CD14-positive monocyte (primary cell): ENCODE measurements around the gene SBF1. TPM values are rescaled to one million over a fixed set of nuclear protein-coding genes. Genes with fewer than 3 reads are reported as not detected.

Experiments
- DNase-seq, 3 donors: peaks; one replicate each; pipeline ENCODE4 v3.0.0-alpha.2; 2011 to 2022
- H2AFZ ChIP-seq: 2 replicates; pipeline ENCODE4 v1.6.0; 2012; ENCODE audit warnings: mild to moderate bottlenecking, low read depth, low read length, inconsistent platforms; ENCODE audit not compliant: insufficient read depth, poor library complexity, severe bottlenecking
- H3K27ac ChIP-seq, 2 donors: 1 replicate in 1 of 2; 2 replicates in 1 of 2; pipeline ENCODE4 v1.5.1; 2012 to 2013; ENCODE audit warnings: low read length in 2 of 2, control low read depth in 1 of 2, inconsistent platforms in 1 of 2, low read depth in 1 of 2, mild to moderate bottlenecking in 1 of 2
- H3K27me3 ChIP-seq, 2 donors: one replicate each; pipeline versions ENCODE4 v1.6.0 to v1.6.1; 2011 to 2013; ENCODE audit warnings: low read length in 2 of 2; ENCODE audit not compliant: control insufficient read depth in 2 of 2, insufficient read depth in 2 of 2
- H3K36me3 ChIP-seq, 2 donors: replicated peaks in 1 of 2; 1 replicate in 1 of 2; 2 replicates in 1 of 2; pipeline versions ENCODE4 v1.5.1 to v1.6.1; 2012 to 2013; ENCODE audit warnings: low read length in 2 of 2, control low read depth in 1 of 2, inconsistent platforms in 1 of 2, mild to moderate bottlenecking in 1 of 2; ENCODE audit not compliant: insufficient read depth in 2 of 2, control insufficient read depth in 1 of 2
- H3K4me1 ChIP-seq, 2 donors: 1 replicate in 1 of 2; 2 replicates in 1 of 2; pipeline versions ENCODE4 v1.5.1 to v1.6.1; 2012 to 2013; ENCODE audit warnings: low read length in 2 of 2, control low read depth in 1 of 2, inconsistent platforms in 1 of 2, mild to moderate bottlenecking in 1 of 2, moderate library complexity in 1 of 2; ENCODE audit not compliant: insufficient read depth in 2 of 2, control insufficient read depth in 1 of 2
- H3K4me2 ChIP-seq: replicated peaks from 2 replicates; pipeline ENCODE3; 2012; ENCODE audit warnings: low read length, moderate library complexity, mild to moderate bottlenecking; ENCODE audit not compliant: poor library complexity, severe bottlenecking; ENCODE audit errors: extremely low read depth
- H3K4me3 ChIP-seq, 3 experiments: fragments of 200-600 bp in 1 of 3; sonication (generic) in 1 of 3; replicated peaks in 1 of 3; 1 replicate in 2 of 3; 2 replicates in 1 of 3; pipeline ENCODE4 v1.5.1; 2011 to 2013; ENCODE audit warnings: low read length in 3 of 3, mild to moderate bottlenecking in 3 of 3, control low read depth in 2 of 3, low read depth in 2 of 3, inconsistent platforms in 1 of 3, moderate library complexity in 1 of 3
- H3K79me2 ChIP-seq: 2 replicates; pipeline ENCODE4 v1.6.0; 2012; ENCODE audit warnings: mild to moderate bottlenecking, control low read depth, inconsistent platforms, low read length, moderate library complexity; ENCODE audit not compliant: insufficient read depth
- H3K9ac ChIP-seq: 2 replicates; pipeline ENCODE4 v1.6.0; 2017; ENCODE audit warnings: low read length, mild to moderate bottlenecking; ENCODE audit not compliant: insufficient read depth, poor library complexity, severe bottlenecking
- H3K9me3 ChIP-seq, 2 donors: replicated peaks in 1 of 2; 1 replicate in 1 of 2; 2 replicates in 1 of 2; pipeline versions ENCODE4 v1.5.1 to v1.6.1; 2012 to 2013; ENCODE audit warnings: low read length in 2 of 2, control low read depth in 1 of 2; ENCODE audit not compliant: control insufficient read depth in 1 of 2, insufficient read depth in 1 of 2
- H4K20me1 ChIP-seq: 2 replicates; pipeline ENCODE4 v1.6.0; 2012; ENCODE audit warnings: mild to moderate bottlenecking, low read length, control low read depth, moderate library complexity; ENCODE audit not compliant: insufficient read depth
- H3K27ac Mint-ChIP-seq, 7 donors: one replicate each; pipeline ENCODE4 v1.8.0; 2020; ENCODE audit warnings: mild to moderate bottlenecking in 7 of 7, mixed read lengths in 7 of 7, moderate library complexity in 6 of 7, inconsistent platforms in 2 of 7
- H3K27me3 Mint-ChIP-seq, 3 donors: one replicate each; pipeline ENCODE4 v1.8.0; 2021 to 2022; ENCODE audit warnings: low read depth in 3 of 3, mild to moderate bottlenecking in 3 of 3, mixed read lengths in 3 of 3, moderate library complexity in 3 of 3, inconsistent platforms in 1 of 3
- H3K36me3 Mint-ChIP-seq, 2 donors: one replicate each; pipeline ENCODE4 v1.8.0; 2020; ENCODE audit warnings: mixed read lengths in 2 of 2, inconsistent platforms in 1 of 2, mild to moderate bottlenecking in 1 of 2
- H3K4me1 Mint-ChIP-seq: one replicate; pipeline ENCODE4 v1.8.0; 2020; ENCODE audit warnings: mild to moderate bottlenecking, mixed read lengths
- H3K4me3 Mint-ChIP-seq, 2 donors: one replicate each; pipeline ENCODE4 v1.8.0; 2020; ENCODE audit warnings: mild to moderate bottlenecking in 2 of 2, mixed read lengths in 2 of 2, moderate library complexity in 1 of 2
- H3K9me3 Mint-ChIP-seq, 7 donors: one replicate each; pipeline ENCODE4 v1.8.0; 2020 to 2022; ENCODE audit warnings: mixed read lengths in 7 of 7, mild to moderate bottlenecking in 6 of 7, moderate library complexity in 6 of 7, inconsistent platforms in 2 of 7
- CTCF ChIP-seq: fragments of 200-600 bp; IDR thresholded peaks from one replicate; pipeline ENCODE4 v1.8.0; 2022; ENCODE audit warnings: antibody characterized with exemption, mild to moderate bottlenecking
- WGBS: methylation state at CpG from one replicate; pipeline ENCODE4 v1.1.5; 2013; ENCODE audit warnings: missing lambda C conversion rate; ENCODE audit not compliant: insufficient coverage; 5-methylcytosine and 5-hydroxymethylcytosine counted together
- intact Hi-C, 2 donors: fragments of 100-400 bp; cut with micrococcal nuclease; formaldehyde crosslinking; loops; one replicate each; pipeline versions ENCODE4 v1.15.0 to v1.15.1; 2023
- polyA plus RNA-seq, 3 donors: library from polyadenylated mRNA; depleted of rRNA in 1 of 3; unstranded in 2 of 3; stranded (reverse) in 1 of 3; fragments of 300-500 nt in 2 of 3; fragments of >200 nt in 1 of 3; fragmentation: Illumina TruSeq in 2 of 3; gene quantifications; 1 replicate in 2 of 3; 2 replicates in 1 of 3; pipeline ENCODE4 v1.2.3, GENCODE V29; 2012 to 2021

SBF1 gene
- polyA plus RNA-seq, 3 donors = 4.0 to 45.9 (median 6.2) TPM

- no peaks in the 10 kb centered on the region for H3K4me1 ChIP-seq
- H3K27me3 ChIP-seq = no peaks in the 10 kb centered on the region
- Mint-ChIP-seq H3K9me3 (no peaks in the 10 kb centered on the region), H3K27ac (peak overlapping the region in 2 of 7 donors; percentile 30 to 68), H3K4me3 (no peak overlapping the region), H3K27me3 (no peaks in the 10 kb centered on the region), H3K36me3 (peaks cover 77 to 98% of the 10 kb centered on the region in 2 donors), H3K4me1 (peaks cover 2% of the 10 kb centered on the region)
- intact Hi-C loops = no loop called here
- peaks cover 99% of the 10 kb centered on the region in 2 donors for H3K36me3 ChIP-seq
- WGBS = 98% methylated on average over 5 of the region's 5 CpGs
- no peaks in the 10 kb centered on the region for H3K79me2 ChIP-seq
- TF ChIP-seq CTCF = no peak
- no peak overlapping the region for H3K4me2 ChIP-seq
- no peak overlapping the region for H3K9ac ChIP-seq
- no peak for DNase-seq
- H3K9me3 ChIP-seq = no peaks in the 10 kb centered on the region
- H3K4me3 ChIP-seq = no peak overlapping the region
- no peak overlapping the region for H2AFZ ChIP-seq
- peak overlapping the region in 1 of 2 donors; percentile 50 for H3K27ac ChIP-seq
- peaks cover 10% of the 10 kb centered on the region for H4K20me1 ChIP-seq
These were observed 56.2 kb downstream of the SBF1 start for GRCh38 chr22:50418624-50419023.

DNA sequence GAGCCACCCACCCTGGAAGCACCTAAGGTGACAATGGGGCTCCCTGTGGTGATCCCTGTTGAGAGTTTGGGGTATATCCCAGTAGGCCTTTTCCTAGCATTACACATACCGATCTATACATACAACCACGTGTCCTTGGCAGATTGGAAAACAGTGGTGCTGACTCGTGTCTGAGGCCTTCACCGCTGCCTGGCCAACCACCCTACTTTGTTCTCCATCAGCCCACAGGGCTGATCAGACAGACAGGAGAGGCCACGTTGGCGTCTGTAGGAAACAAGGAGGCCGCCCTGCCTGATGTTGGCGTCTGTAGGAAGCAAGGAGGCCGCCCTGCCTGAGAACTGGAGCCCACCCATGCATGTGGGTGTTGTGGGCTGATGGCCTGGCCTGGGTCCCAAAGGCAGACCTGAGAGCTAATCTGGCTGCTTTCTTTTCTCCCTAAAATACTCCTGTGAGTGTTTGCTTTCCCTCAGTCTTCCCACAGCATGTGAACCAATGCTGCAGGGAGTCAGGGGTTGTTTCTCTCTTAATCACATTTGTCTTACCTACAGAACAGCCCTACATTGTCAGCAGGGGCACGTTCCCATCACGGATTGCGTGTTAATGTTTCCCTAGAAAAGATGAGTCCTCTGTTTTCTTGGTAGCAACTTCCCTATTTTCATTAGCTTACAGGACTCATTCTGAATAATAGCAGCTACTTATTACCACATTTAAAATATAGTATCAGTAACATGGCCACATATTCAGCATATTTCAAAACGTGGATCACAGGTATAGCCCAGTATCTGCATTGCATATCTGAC lies 57.2 kb downstream of the SBF1 start:
- peak overlapping the region in 1 of 2 donors; percentile 40 for H3K27ac ChIP-seq
- no peak for TF ChIP-seq CTCF
- H3K9ac ChIP-seq = no peak overlapping the region
- Mint-ChIP-seq H3K4me3 (no peak overlapping the region), H3K4me1 (peaks cover 2% of the 10 kb centered on the region), H3K9me3 (no peaks in the 10 kb centered on the region), H3K27ac (peak overlapping the region in 4 of 7 donors; percentile 2 to 78 (median 58)), H3K27me3 (no peaks in the 10 kb centered on the region), H3K36me3 (peaks cover 71 to 92% of the 10 kb centered on the region in 2 donors)
- intact Hi-C loops = no loop called here
- H3K4me3 ChIP-seq = no peak overlapping the region
- H3K27me3 ChIP-seq = no peaks in the 10 kb centered on the region
- H3K36me3 ChIP-seq = peaks cover 92 to 97% of the 10 kb centered on the region in 2 donors
- H2AFZ ChIP-seq = no peak overlapping the region
- H4K20me1 ChIP-seq = peaks cover 10% of the 10 kb centered on the region
- H3K9me3 ChIP-seq = no peaks in the 10 kb centered on the region
- no peaks in the 10 kb centered on the region for H3K79me2 ChIP-seq
- no peaks in the 10 kb centered on the region for H3K4me1 ChIP-seq
- H3K4me2 ChIP-seq = no peak overlapping the region
- peak in 2 of 3 donors; percentile 3 to 37 for DNase-seq
- 81% methylated on average over 11 of the region's 13 CpGs for WGBS
